ENCODE measurements around the gene ZFP92.

The ZFP92 gene

DNA sequence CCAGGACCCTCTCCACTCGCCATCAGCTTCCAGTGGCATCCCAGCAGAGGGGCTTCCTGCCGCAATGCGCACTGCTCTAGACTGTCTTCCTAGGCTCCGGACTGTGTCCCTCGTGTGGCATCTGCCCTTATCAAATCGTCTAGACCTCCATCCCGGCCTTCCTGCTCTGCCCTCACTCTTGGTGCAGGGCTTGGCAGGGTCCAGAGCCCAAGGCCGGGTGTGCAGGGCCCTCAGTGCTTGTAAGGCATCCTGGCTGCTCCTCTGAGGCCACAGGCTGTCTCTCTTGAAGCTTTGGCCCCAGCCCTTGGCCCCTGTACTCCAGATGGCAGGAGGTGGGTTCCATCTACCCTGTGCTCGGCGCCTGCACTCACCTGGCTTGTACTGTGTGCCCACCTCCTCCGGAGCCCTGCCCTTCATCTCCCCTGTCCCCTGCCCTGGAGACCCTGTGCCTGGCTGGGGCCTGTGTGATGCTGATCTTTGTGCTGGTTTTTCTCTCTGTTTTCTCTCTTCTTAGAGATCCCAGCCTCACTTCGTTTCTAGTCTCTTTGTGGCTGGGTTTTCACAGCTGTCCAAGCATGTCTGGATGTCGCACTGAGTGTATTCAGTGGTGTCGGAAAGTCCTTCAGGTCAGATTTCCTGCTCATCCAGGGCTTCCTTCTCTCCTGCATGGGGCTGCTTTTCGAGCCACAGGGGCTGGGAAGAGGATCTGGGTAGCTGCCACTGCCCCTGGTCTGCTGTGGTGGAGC is 38.3 kb downstream of the ZFP92 start:
- Mint-ChIP-seq H3K4me3 (no peak overlapping the region), H3K4me1 (no peaks in the 10 kb centered on the region), H3K9me3 (no peaks in the 10 kb centered on the region), H3K27ac (no peak overlapping the region), H3K36me3 (no peaks in the 10 kb centered on the region), H3K27me3 (no peaks in the 10 kb centered on the region)

DNA sequence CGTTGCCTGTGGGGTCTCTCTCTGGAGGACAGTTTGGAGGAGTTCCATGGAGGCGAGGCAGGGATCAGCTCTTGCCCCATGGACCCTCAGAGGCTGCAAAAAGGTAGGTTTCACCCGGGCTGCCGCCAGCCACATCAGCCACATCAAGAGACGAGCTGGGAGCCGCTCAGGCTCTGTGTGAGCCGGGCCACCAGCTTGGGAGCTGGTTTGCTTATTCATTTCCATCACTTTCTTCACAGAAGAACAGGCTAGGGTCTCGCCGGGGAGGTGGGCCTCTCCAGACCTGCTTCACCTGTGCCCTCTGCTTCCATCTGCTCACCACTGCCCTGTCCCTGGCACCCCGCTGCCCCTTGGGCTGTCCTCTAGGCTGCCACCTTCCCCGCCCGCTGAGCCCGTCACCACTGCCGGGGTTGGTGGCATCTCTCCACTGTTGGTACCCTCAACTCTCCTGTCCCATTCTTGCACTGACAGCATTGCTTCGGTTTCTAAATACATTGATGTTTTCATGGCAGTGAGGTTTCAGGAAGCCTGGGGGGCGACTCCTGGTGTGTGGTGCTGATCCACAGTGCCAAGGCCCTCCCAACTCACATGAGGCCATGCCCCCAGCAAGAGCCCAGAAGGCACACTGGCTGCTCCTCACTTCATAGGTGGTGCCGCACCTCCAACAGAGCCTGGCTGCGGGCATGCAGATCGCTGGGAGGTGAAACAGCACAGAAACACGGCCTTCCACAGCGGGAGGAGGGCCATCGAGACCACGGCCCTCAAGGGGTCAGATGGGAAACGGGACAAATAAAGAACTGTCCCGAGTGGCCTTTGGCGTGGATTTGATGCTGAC is 39.1 kb downstream of the ZFP92 start:
- no peaks in the 10 kb centered on the region for H3K36me3 Mint-ChIP-seq
- no peaks in the 10 kb centered on the region for H3K4me1 Mint-ChIP-seq
- H3K4me3 Mint-ChIP-seq, result no peak overlapping the region
- no peaks in the 10 kb centered on the region for H3K27me3 Mint-ChIP-seq
- no peaks in the 10 kb centered on the region for H3K9me3 Mint-ChIP-seq
- no peak overlapping the region for H3K27ac Mint-ChIP-seq

DNA sequence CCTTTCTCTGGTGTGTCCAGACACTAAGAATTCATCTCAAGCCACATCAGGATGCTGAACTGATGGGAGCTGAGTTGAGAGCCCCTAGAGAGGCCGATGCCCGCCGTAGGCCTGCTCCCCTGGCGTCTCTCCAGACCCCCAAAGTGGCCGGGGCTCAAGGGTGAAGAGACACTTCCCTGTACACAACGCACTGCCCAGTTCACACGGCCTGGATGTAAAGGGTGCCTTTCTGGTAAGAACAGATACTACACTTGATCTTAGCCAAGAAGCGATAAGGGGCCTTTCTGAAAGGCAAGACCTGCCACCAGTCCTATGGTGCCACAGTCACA is 39.6 kb downstream of the ZFP92 start:
- Mint-ChIP-seq H3K27ac (no peak overlapping the region), H3K27me3 (no peaks in the 10 kb centered on the region), H3K4me1 (no peaks in the 10 kb centered on the region), H3K36me3 (no peaks in the 10 kb centered on the region), H3K9me3 (no peaks in the 10 kb centered on the region), H3K4me3 (no peak overlapping the region)

GRCh38 chrX:153454901-153455550 is 43.8 kb downstream of the ZFP92 start:
- Mint-ChIP-seq H3K4me1 (no peaks in the 10 kb centered on the region), H3K9me3 (no peaks in the 10 kb centered on the region), H3K4me3 (no peak overlapping the region), H3K27me3 (no peaks in the 10 kb centered on the region), H3K36me3 (peaks cover 3% of the 10 kb centered on the region), H3K27ac (no peak overlapping the region)

DNA sequence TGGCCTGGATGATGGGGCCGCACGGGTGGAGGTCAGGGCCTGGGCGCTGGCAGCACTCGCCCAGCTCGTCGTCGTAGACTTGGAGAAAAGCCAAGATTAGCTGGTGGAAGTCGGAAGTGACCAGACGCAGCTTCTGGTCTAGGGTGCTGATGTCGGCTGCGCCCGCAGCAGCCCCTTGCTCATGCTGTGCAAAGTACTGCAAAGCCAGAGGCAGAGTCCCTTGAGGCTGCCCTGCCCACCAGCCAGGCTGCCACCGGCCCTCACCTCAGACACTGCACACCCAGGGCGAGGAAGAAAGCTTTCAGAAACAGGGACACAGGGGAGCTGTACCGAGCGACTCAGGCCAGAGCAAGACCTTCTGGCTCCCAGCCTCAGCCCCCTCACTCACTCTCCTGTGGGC is 44.3 kb downstream of the ZFP92 start:
- no peaks in the 10 kb centered on the region for H3K4me1 Mint-ChIP-seq
- no peaks in the 10 kb centered on the region for H3K9me3 Mint-ChIP-seq
- H3K4me3 Mint-ChIP-seq, result no peak overlapping the region
- peaks cover 3% of the 10 kb centered on the region for H3K36me3 Mint-ChIP-seq
- H3K27ac Mint-ChIP-seq, result no peak overlapping the region
- H3K27me3 Mint-ChIP-seq, result no peaks in the 10 kb centered on the region

- no peaks in the 10 kb centered on the region for H3K4me1 Mint-ChIP-seq
- no peak overlapping the region for H3K27ac Mint-ChIP-seq
- no peaks in the 10 kb centered on the region for H3K9me3 Mint-ChIP-seq
- H3K4me3 Mint-ChIP-seq, result no peak overlapping the region
- H3K27me3 Mint-ChIP-seq, result no peaks in the 10 kb centered on the region
- peaks cover 3% of the 10 kb centered on the region for H3K36me3 Mint-ChIP-seq
Measured at GRCh38 chrX:153456161-153456560, 44.9 kb downstream of the ZFP92 start.

- H3K27me3 Mint-ChIP-seq, result no peaks in the 10 kb centered on the region
- no peak overlapping the region for H3K4me3 Mint-ChIP-seq
- no peaks in the 10 kb centered on the region for H3K4me1 Mint-ChIP-seq
- H3K36me3 Mint-ChIP-seq, result peaks cover 3% of the 10 kb centered on the region
- H3K27ac Mint-ChIP-seq, result no peak overlapping the region
- H3K9me3 Mint-ChIP-seq, result no peaks in the 10 kb centered on the region
Measured at GRCh38 chrX:153456704-153457103, 45.4 kb downstream of the ZFP92 start.

- Mint-ChIP-seq H3K4me3 (no peak overlapping the region), H3K4me1 (no peaks in the 10 kb centered on the region), H3K9me3 (no peaks in the 10 kb centered on the region), H3K36me3 (peaks cover 3% of the 10 kb centered on the region), H3K27me3 (no peaks in the 10 kb centered on the region), H3K27ac (no peak overlapping the region)
Measured at GRCh38 chrX:153457136-153457825, 46.0 kb downstream of the ZFP92 start.

DNA sequence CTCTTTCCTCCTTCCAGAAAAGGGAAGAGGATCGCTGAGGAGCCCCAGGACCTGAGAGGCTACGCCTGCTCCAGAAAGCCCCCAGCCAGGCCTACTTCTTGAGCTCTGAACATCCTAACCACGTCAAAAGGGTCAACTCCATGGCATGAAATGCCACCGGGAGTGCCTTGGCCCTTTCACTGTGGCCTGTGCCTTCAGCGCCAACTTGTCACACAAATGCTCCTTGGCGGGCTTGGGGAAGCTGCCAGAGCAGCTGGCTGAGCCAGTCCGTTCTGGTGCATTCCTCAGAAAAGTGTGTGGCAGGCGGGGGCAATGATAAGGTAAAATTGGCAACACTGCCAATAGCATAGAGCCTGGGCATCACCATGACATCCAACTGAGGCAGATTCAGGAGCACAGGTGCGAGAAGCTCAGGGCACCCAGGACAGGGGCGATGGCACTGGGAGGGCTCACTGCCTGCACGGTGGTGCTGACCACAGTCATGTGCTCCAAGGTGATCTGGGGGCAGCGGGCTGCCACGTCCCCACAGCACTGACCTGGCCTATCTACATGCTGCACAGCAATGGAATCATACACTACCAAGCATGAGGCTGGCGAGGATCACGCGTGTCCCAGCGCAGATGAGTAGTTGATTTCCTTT is 46.7 kb downstream of the ZFP92 start:
- no peaks in the 10 kb centered on the region for H3K4me1 Mint-ChIP-seq
- H3K4me3 Mint-ChIP-seq, result no peak overlapping the region
- no peaks in the 10 kb centered on the region for H3K9me3 Mint-ChIP-seq
- H3K27ac Mint-ChIP-seq, result no peak overlapping the region
- H3K27me3 Mint-ChIP-seq, result no peaks in the 10 kb centered on the region
- peaks cover 3% of the 10 kb centered on the region for H3K36me3 Mint-ChIP-seq

DNA sequence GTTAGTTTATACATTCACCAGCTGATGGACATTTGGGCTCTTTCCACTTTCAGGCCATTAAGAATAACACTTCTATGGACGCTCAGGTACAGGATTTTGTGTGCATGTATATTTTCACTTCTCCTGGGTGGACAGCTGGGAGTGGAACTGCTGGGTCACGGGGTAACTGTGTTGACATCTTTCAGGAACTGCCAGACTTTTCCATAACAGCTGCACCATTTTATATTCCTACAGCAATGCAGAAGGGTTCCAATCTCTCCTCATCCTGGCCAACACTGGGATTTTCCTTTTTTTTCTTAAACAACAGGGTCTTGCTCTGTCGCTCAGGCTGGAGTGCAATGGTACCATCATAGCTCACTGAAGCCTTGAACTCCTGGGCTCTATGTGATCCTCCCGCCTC is 47.2 kb downstream of the ZFP92 start:
- H3K4me1 Mint-ChIP-seq, result no peaks in the 10 kb centered on the region
- no peak overlapping the region for H3K4me3 Mint-ChIP-seq
- H3K27me3 Mint-ChIP-seq, result no peaks in the 10 kb centered on the region
- H3K36me3 Mint-ChIP-seq, result peaks cover 3% of the 10 kb centered on the region
- H3K9me3 Mint-ChIP-seq, result no peaks in the 10 kb centered on the region
- no peak overlapping the region for H3K27ac Mint-ChIP-seq

GRCh38 chrX:153459986-153460385 is 48.7 kb downstream of the ZFP92 start:
- H3K4me3 Mint-ChIP-seq, result no peak overlapping the region

DNA sequence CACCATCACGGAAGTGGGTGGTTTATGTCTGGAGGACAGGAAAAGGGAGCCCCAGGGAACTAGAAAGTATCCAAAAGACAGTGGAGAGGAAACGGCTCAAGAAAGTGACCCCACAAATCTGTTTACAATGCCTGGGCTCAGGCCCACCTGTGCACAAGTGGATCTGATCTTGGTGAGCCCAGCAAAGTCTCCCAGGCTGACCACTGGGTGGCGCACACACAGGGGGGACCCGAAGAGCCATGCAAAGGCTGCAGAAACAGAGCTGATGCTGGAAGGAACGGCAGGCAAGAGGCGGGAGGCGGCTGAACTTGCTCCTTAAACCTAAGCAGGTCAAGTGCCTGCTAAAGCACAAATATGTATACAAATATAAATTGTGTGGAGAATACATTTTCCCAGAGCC is 49.6 kb downstream of the ZFP92 start:
- Mint-ChIP-seq H3K27ac (no peak overlapping the region), H3K27me3 (no peaks in the 10 kb centered on the region), H3K4me3 (no peak overlapping the region), H3K36me3 (peaks cover 3% of the 10 kb centered on the region), H3K4me1 (no peaks in the 10 kb centered on the region), H3K9me3 (no peaks in the 10 kb centered on the region)

More at GRCh38 chrX:153459986-153460385, 48.7 kb downstream of the ZFP92 start:
- peaks cover 3% of the 10 kb centered on the region for H3K36me3 Mint-ChIP-seq
- H3K4me1 Mint-ChIP-seq, result no peaks in the 10 kb centered on the region
- H3K9me3 Mint-ChIP-seq, result no peaks in the 10 kb centered on the region
- H3K27ac Mint-ChIP-seq, result no peak overlapping the region
- no peaks in the 10 kb centered on the region for H3K27me3 Mint-ChIP-seq
